DND-41 (cell line): Measurements from ENCODE around the gene PAK3.

Experiments
- ATAC-seq: fragments of 200-7000 bp; cut with Tn5 transposase; 3 replicates; pipeline ENCODE4 v1.9.1; 2021; ENCODE audit warnings: low read depth; ENCODE audit not compliant: insufficient read depth
- DNase-seq: peaks from one replicate; pipeline ENCODE4 v3.0.0-alpha.2; 2020
- H2AFZ ChIP-seq: 2 replicates; pipeline ENCODE4 v1.6.0; 2012; ENCODE audit warnings: low read depth, low read length
- H3K27ac ChIP-seq: 2 replicates; pipeline ENCODE4 v1.5.1; 2012; ENCODE audit warnings: low read length, inconsistent platforms
- H3K27me3 ChIP-seq: fragments of 200-600 bp; sonication (generic); 2 replicates; pipeline ENCODE4 v1.6.0; 2012; ENCODE audit warnings: low read length, mild to moderate bottlenecking, inconsistent platforms; ENCODE audit not compliant: insufficient read depth, poor library complexity
- H3K36me3 ChIP-seq: 2 replicates; pipeline ENCODE4 v1.5.1; 2012; ENCODE audit warnings: low read length, inconsistent platforms; ENCODE audit not compliant: insufficient read depth
- H3K4me1 ChIP-seq: 2 replicates; pipeline ENCODE4 v1.5.1; 2012; ENCODE audit warnings: mild to moderate bottlenecking, low read length; ENCODE audit not compliant: insufficient read depth
- H3K4me2 ChIP-seq: 2 replicates; pipeline ENCODE4 v1.6.0; 2012; ENCODE audit warnings: mild to moderate bottlenecking, moderate library complexity, low read length, inconsistent platforms; ENCODE audit not compliant: insufficient read depth
- H3K4me3 ChIP-seq, 2 experiments: fragments of 200-600 bp in 1 of 2; shearing (Covaris generic) in 1 of 2; 2 replicates each; pipeline ENCODE4 v1.5.1; 2012 to 2016; ENCODE audit warnings: inconsistent platforms in 2 of 2, low read length in 2 of 2, mild to moderate bottlenecking in 2 of 2, low read depth in 1 of 2, moderate library complexity in 1 of 2
- H3K79me2 ChIP-seq: 2 replicates; pipeline ENCODE4 v1.6.0; 2012; ENCODE audit warnings: low read length, inconsistent platforms; ENCODE audit not compliant: insufficient read depth
- H3K9ac ChIP-seq: 2 replicates; pipeline ENCODE4 v1.6.0; 2012; ENCODE audit warnings: low read depth, mild to moderate bottlenecking, inconsistent platforms, low read length, moderate library complexity
- H3K9me3 ChIP-seq: 2 replicates; pipeline ENCODE4 v1.5.1; 2012; ENCODE audit warnings: low read length, moderate library complexity, mild to moderate bottlenecking, inconsistent platforms; ENCODE audit not compliant: insufficient read depth, severe bottlenecking
- H4K20me1 ChIP-seq: 2 replicates; pipeline ENCODE4 v1.6.0; 2012; ENCODE audit warnings: low read length; ENCODE audit not compliant: insufficient read depth
- CTCF ChIP-seq: IDR thresholded peaks from 2 replicates; pipeline ENCODE4 v1.5.1; 2012; ENCODE audit warnings: borderline replicate concordance, low read length, moderate library complexity, mild to moderate bottlenecking; ENCODE audit not compliant: poor library complexity, severe bottlenecking; ENCODE audit errors: extremely low read depth
- EZH2 ChIP-seq: IDR thresholded peaks from 3 replicates; pipeline ENCODE4 v1.6.1; 2012; ENCODE audit warnings: borderline replicate concordance, low read depth, mild to moderate bottlenecking, moderate library complexity, low read length, inconsistent platforms; ENCODE audit not compliant: severe bottlenecking

PAK3 gene

GRCh38 chrX:111181951-111182350 lies 86.0 kb downstream of the PAK3 start:
- Histone ChIP-seq H4K20me1 (no peaks in the 10 kb centered on the region), H3K9me3 (no peaks in the 10 kb centered on the region), H3K4me2 (no peak overlapping the region), H2AFZ (no peak overlapping the region), H3K4me1 (no peaks in the 10 kb centered on the region), H3K27ac (no peak overlapping the region), H3K27me3 (no peaks in the 10 kb centered on the region), H3K9ac (no peak overlapping the region), H3K4me3 (no peak overlapping the region), H3K79me2 (no peaks in the 10 kb centered on the region), H3K36me3 (no peaks in the 10 kb centered on the region)
- TF ChIP-seq EZH2 (no peak), CTCF (no peak)
- DNase-seq: no peak
- no peak for ATAC-seq

GRCh38 chrX:111182997-111183396 lies 87.0 kb downstream of the PAK3 start:
- H3K27me3 ChIP-seq: no peaks in the 10 kb centered on the region
- no peaks in the 10 kb centered on the region for H3K9me3 ChIP-seq
- no peak overlapping the region for H2AFZ ChIP-seq
- H3K4me1 ChIP-seq: no peaks in the 10 kb centered on the region
- H3K27ac ChIP-seq: no peak overlapping the region
- DNase-seq: no peak
- H3K4me2 ChIP-seq: no peak overlapping the region
- H4K20me1 ChIP-seq: no peaks in the 10 kb centered on the region
- no peaks in the 10 kb centered on the region for H3K36me3 ChIP-seq
- no peaks in the 10 kb centered on the region for H3K79me2 ChIP-seq
- ATAC-seq: no peak
- H3K9ac ChIP-seq: no peak overlapping the region
- H3K4me3 ChIP-seq: no peak overlapping the region
- TF ChIP-seq EZH2: no peak
- no peak for TF ChIP-seq CTCF

- no peaks in the 10 kb centered on the region for H3K27me3 ChIP-seq
- TF ChIP-seq CTCF (no peak), EZH2 (no peak)
- no peaks in the 10 kb centered on the region for H3K79me2 ChIP-seq
- H3K36me3 ChIP-seq: no peaks in the 10 kb centered on the region
- H3K9ac ChIP-seq: no peak overlapping the region
- ATAC-seq (no peak), DNase-seq (no peak)
- no peak overlapping the region for H3K4me2 ChIP-seq
- no peaks in the 10 kb centered on the region for H4K20me1 ChIP-seq
- H3K9me3 ChIP-seq: no peaks in the 10 kb centered on the region
- H2AFZ ChIP-seq: no peak overlapping the region
- no peak overlapping the region for H3K27ac ChIP-seq
- H3K4me3 ChIP-seq: no peak overlapping the region
- H3K4me1 ChIP-seq: no peaks in the 10 kb centered on the region
Observed at GRCh38 chrX:111191598-111191997, 95.6 kb downstream of the PAK3 start.

GRCh38 chrX:111199505-111199904 lies 103.5 kb downstream of the PAK3 start:
- TF ChIP-seq CTCF: no peak
- no peak for TF ChIP-seq EZH2
- DNase-seq: no peak
- H3K4me3 ChIP-seq: no peak overlapping the region

More at GRCh38 chrX:111199505-111199904, 103.5 kb downstream of the PAK3 start:
- H4K20me1 ChIP-seq: no peaks in the 10 kb centered on the region
- H2AFZ ChIP-seq: no peak overlapping the region
- no peak overlapping the region for H3K27ac ChIP-seq
- H3K27me3 ChIP-seq: no peaks in the 10 kb centered on the region
- H3K36me3 ChIP-seq: no peaks in the 10 kb centered on the region
- no peaks in the 10 kb centered on the region for H3K9me3 ChIP-seq
- no peak for ATAC-seq
- no peaks in the 10 kb centered on the region for H3K4me1 ChIP-seq
- H3K79me2 ChIP-seq: no peaks in the 10 kb centered on the region
- H3K9ac ChIP-seq: no peak overlapping the region
- no peak overlapping the region for H3K4me2 ChIP-seq
